Activated T-cell treated with anti-CD3 and anti-CD28 coated beads for 1 hour (primary cell): ENCODE measurements around the gene ARHGAP18.

Experiments
- DNase-seq: peaks from one replicate; pipeline ENCODE4 v3.0.0-alpha.2; 2020; ENCODE audit warnings: low read depth

The ARHGAP18 gene, protein sequence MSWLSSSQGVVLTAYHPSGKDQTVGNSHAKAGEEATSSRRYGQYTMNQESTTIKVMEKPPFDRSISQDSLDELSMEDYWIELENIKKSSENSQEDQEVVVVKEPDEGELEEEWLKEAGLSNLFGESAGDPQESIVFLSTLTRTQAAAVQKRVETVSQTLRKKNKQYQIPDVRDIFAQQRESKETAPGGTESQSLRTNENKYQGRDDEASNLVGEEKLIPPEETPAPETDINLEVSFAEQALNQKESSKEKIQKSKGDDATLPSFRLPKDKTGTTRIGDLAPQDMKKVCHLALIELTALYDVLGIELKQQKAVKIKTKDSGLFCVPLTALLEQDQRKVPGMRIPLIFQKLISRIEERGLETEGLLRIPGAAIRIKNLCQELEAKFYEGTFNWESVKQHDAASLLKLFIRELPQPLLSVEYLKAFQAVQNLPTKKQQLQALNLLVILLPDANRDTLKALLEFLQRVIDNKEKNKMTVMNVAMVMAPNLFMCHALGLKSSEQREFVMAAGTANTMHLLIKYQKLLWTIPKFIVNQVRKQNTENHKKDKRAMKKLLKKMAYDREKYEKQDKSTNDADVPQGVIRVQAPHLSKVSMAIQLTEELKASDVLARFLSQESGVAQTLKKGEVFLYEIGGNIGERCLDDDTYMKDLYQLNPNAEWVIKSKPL

DNA sequence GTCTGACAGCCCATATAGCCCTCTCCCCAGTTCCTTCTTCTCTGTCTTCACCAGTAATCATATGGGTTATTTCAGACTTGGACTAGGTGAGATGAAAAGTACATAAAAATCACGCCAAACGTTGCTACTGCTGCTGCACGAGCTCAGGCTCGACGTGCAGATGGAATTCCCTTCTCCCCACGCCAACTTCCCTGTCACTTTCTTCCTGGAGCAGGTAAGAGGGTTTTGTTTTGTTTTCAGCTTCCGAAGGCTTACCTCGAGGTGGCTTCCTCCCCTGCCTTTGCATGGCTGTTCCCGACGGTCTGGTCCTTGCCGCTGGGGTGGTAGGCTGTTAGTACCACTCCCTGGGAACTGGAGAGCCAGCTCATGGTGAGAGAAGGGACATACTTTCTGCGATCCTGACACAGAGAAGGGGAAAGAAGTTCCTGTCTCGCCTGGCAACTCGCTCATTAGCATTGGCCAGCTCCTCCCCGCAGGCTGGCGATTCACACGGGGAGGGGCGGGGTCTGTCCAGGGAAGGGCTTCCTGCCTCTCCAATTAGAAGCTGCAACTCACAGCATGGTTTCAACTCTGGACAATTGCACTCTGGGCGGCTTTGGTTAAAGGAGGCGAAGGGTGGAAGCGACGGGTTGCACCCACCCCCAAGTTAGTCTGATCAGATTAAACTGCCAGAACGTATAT lies at the start of gene ARHGAP18:
Gene ARHGAP18 (minus strand): TSS at position 409 of the 681 bp plus-strand sequence. CDS start 41 bp downstream, at position 368.
- DNase-seq = peak; percentile 58

DNA sequence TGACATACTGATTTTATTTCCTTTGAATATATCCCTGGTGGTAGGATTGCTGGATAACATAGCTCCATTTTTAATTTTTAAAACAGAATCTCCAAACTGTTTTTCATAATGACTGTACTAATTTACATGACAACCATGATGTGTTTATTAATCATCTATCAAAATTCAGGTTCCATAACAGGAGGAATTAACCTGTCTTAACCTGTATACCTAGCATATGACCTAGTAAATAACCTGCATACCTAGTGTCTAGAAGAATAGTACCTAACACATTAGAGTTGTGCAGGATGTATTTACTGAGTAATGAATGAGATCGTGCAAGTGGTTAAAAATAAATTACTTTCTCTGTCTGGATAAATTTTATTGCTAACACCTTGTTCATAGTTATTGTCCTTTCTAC lies 45.8 kb upstream of the ARHGAP18 start:
- DNase-seq = no peak

DNA sequence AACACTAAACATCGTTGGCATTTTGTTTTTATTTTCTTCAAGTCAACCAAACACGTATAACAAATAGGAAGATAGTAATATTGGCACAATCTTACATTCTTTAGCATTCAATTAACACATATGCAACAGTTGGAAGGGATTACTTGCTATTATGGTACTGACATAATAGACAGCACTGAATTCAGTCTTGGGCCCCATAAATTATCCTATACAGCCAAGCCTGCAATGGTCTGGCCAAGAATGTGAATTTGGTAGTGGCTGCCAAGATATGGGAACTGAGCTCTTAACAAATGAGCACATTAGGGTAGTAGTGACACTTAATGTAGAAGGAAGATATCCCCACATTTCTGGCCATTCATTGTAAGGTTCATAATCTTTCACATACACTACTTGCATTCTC lies 44.8 kb upstream of the ARHGAP18 start:
- DNase-seq = no peak

DNA sequence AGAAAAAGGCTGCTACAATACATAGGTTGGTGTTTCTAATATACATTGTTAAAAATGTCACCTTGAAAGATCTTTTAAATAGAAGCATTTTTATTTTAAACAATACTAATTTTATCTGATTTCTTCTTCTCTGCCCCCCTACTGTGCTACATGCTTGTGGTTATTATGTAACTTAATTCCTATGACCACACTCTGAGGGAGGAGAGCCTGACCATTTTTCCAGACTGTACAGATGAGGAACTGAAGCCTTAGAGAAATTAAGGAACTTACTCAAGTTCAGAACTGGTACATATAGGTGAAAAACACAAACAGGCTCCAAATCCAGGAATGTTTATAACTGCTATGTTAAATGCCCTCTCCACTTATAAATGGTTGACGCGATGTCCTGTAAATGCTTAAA lies 43.4 kb upstream of the ARHGAP18 start:
- DNase-seq = no peak

DNA sequence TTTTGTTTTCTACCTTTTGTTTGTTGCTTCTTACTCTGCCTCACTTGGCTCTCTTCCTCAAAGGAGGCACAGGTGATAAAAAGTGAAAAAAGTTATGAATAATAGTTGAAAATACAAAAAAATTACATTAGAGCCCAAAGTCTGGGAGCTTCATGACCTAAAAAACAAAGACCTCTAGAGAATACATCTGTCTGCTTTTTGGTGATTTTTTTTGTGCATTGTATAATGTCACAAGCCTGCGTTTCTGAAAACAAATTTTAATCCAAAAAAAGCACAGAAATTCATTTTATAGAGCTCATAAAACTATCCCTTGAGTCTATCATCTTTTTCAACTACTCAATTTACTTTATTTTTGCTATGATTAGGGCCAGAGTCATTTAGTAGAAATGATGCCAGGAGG lies 41.4 kb upstream of the ARHGAP18 start:
- no peak for DNase-seq

DNA sequence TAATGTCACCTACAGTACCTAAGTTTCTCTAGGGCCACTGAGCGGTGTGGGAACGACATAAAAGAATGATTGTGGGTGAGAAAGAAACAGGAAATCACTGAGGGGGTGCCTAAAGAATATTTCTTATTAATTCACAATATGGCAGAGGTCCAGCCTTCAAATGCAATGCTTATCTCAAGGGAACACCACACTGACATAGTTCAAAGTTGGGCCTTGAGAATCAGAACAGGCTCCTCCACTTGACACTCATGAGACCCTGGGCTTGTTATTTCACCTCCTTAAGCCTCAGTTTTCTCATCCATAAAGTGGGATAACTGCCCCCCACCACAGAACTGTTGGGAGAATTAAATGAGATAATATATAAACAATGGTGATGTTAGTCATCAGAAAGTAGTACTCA lies 40.4 kb upstream of the ARHGAP18 start:
- DNase-seq = no peak

DNA sequence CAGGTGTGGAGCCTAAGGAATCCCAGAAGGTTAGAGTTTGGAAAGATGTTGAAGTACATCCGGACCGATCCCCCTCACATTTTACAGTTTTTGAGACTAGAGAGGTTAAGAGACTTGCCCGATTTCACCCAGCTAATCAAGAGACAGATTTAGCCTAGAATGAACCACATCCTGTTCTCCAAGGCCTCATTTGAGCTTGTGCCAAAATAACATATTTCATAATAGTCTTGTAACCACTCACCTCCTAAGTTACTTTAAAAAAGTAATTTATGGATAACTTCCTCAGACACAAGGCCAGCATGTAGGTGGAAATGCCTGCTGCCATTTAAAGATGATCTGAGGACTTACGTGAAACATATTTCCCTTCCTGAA lies 39.8 kb upstream of the ARHGAP18 start:
- no peak for DNase-seq

DNA sequence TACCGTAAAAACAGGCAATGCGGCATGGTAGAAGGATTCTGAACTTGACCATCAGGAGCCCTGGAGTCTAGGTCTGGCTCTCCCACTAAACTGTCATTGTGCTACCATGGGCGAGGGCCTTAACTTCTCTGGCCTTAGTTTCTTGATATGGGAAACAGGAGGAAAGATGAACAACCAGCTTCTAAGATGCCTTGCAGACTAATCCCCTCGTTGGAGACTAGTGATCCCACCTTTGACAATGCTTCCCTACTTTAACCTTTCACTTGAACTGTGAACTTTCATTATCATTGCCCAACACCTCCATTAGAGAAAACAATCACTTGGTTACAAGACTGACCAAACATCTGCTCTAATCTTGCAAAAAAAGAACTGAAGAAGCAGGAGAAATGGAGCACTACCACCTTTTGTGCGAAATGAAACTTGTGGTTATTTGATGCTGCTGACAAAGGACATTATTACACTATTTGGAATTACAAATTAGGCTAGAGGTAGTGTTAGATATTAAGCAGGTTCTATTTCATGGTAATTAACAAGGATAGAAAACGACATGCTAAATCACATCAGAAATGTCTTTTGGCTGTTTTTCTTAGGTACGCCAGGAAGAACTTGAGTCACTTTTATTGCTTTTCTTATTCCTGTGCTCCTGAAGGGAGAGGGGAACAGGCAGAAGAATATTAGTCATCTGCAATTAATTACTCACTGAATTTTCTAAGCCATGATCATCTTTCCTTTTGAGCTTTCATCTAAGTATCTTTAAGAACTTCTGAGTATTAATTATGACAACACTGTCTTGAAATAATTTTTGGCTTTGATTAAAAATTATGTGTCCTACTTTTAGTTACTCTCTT lies 39.1 kb upstream of the ARHGAP18 start:
- no peak for DNase-seq

DNA sequence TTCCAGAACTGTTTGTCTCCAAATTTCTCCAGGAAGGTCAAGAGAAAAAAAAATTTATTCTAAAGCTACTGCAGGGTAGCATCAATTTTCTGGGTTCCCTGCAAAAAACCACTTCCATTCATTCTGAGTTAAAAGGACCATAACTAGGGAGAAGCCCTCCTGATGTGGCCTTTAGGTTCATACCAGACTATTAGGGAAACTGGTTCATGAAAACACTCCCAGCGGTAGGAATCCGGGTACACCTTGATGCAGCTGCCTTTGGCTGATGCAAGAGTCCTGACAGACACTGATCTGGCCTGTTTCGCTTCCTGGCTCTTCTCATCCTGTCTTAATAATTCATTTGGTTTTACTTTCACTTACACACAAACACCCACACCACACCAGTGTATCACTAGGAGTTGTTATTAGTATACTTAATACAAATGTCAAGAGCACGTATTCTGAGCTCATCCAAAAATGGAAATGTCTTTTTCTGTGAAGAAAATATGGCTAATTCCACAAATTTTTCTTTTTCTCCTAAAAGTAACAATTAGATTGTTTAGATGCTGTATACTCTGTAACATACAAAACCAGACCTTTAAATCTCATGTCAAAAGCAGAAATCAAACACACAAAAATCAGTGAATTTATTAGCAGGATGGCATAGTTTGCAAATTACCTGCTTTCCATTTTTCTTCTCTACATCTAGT lies 38.4 kb upstream of the ARHGAP18 start:
- DNase-seq = peak; percentile 25

DNA sequence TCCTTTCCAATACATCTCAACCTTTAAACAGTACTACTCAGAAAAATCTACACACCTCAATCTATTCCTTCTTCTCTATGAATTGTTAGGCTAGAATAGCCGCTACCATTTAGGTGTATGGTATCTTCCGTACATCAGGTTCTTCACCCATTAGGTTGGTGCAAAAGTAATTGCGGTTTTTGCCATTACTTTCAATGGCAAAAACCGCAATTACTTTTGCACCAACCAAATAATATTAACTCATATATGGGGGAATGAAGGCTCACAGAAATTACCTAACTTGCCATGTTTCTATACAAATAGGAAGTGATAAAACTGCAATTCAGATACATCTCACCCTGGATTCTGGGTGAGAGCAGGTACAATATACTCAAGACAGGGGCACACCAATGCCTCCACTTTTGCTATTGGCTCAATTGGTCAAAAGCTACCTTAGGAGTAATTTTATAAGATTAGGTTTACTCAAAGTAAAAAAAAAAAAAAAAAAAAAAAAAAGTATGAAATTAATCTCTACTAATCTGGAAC lies 37.7 kb upstream of the ARHGAP18 start:
- DNase-seq = no peak

DNA sequence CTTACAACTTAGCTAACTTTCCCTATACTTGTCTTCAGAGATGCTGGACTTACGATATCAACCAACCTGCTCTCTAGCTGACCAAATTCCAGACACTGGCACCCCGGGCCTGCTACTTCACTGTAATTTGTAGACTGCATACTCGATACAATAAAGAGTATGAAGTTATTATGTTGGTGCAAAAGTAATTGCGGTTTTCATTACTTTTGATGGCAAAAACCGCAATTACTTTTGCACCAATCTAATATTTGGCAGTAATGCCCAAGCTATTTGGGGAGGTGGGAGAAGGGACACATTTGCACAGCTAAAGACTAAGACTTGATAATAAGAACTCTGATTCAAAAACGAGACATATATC lies 34.9 kb upstream of the ARHGAP18 start:
- DNase-seq = no peak

DNA sequence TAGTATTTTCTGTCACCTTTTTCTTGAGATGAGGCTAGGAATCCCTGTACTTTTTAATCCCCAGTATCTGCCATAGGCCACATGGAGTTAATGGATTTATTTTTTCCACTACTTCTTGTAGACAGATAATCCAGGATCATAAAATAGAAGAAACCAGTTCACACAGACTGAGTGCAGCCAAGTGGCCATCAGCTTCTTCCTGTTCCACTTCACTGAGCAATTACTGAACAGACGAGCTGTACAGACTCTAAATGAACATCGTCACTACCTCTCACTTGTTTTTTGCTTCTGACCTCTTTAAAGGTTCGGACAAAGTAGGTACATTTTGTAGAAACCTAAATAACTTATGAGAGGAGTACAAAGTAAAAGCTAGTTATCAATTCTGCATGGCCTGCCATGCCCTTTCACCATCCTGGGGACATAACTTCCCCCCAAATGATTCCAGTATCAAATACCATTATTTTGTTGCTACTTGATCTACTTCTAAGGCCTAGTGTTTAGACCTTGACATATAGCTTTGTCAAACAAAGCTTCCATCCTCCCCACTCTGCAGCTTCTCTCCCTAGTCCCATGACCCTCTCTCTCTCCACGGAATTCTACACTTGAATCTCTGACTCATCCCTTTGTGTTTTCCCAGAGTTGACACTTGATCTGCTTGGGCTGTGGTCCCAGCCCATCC lies 34.4 kb upstream of the ARHGAP18 start:
- DNase-seq = no peak

DNA sequence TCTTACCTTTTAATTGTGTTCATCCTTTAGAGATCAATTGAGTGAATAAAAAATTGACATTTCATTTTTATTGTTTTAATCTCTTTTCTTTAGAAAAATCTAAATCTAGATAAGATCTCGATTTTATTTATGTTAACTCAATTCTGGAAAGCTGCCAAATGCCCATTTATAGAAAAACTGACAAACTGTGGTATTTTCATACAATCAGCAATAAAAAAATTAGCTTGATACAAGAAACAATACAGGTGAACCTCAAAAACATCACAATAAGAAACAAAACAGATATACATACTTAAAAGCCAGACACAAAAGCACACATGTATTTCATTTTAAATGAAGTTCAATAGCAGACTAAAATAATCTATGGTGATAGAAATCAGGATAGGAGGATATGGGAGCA lies 30.0 kb upstream of the ARHGAP18 start:
- DNase-seq = no peak

DNA sequence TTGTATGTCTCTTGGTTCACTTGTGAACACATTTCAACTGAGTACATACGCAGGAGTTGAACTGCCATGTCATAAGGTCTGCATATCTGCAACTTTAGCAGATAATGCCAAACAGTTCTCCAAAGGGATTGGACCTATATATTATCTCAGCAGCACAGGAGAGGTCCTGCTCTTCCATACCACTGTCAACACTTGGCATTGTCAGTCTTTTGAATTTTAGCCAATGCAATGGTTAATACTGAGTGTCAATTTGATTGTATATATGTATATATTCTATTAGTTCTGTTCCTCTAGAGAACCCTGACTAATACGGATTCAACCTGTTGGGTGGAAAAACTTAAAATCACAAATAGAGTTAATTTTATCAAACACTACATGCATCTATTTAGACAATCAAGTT lies 26.1 kb upstream of the ARHGAP18 start:
- DNase-seq = no peak

DNA sequence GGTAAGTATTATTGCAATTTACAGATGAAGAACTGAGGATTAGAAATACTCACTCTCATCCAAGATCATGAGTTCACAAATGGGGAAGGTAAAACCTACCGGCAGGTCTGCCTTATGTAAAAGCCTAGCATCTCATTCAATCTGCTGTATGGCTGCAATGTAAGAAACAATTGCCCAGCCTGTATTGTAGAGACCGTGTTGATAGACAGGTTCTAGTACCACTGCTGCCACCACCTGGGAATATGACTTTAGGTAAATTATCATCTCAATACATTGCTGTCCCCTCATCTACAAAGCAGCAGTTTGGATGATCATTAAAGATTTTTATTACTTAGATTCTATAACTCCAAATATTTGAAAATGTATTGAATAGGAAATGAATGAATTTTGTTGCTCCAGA lies 23.3 kb upstream of the ARHGAP18 start:
- no peak for DNase-seq

DNA sequence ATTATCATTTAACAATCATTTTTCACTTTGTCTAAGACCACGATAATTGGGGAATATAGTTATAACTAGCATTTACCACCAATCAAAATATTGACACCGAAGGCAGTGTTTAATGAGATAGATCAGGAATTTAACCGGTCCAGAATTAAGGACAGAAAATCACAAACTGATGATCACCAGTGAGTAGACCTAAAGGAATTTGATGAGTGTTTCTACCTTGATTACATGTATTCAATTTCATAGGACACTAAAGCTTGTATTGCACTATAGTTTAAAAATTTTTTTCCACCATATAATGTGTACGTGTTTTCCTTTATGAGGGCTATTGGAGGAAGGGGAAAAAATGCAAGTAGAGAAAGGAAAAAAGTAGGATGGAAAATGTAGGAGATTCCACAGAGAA lies 22.6 kb upstream of the ARHGAP18 start:
- DNase-seq = no peak

DNA sequence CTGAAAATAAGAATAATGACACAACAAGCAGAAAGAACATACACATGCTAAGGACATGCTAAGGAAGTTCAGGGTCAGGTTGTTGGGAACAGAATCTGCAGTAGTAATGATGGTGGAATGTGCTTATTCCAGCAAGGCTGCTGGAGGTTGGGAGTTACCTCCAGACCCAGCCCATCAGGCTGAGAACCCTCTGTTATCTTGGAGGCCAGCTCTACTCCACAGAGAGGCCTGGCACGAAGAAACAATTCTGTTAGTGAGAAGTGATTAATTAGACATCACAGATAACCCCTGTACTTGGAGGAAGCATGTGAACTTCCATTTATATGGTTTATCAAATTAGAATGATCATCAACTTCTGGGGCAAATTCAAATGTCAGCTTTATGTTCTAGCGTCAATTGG lies 22.1 kb upstream of the ARHGAP18 start:
- no peak for DNase-seq

DNA sequence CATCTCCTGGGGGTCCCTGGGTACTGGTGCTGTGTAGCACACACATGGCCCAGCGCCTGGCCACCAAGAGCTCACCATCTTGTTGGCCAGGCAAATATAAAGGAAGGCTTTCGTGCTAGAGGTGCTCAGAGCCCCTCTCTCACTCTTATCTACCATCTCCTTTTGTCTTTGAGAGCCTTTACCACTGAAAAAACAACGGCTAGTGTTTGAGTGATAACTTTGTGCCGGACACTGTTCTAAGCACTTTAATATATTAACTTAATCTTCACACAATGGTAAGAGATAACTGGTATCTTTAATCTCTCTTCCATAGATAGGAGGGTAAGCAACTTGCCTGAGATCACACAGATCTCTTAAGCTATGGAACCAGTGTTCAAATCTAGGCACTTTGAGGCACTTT lies 21.5 kb upstream of the ARHGAP18 start:
- DNase-seq = no peak

DNA sequence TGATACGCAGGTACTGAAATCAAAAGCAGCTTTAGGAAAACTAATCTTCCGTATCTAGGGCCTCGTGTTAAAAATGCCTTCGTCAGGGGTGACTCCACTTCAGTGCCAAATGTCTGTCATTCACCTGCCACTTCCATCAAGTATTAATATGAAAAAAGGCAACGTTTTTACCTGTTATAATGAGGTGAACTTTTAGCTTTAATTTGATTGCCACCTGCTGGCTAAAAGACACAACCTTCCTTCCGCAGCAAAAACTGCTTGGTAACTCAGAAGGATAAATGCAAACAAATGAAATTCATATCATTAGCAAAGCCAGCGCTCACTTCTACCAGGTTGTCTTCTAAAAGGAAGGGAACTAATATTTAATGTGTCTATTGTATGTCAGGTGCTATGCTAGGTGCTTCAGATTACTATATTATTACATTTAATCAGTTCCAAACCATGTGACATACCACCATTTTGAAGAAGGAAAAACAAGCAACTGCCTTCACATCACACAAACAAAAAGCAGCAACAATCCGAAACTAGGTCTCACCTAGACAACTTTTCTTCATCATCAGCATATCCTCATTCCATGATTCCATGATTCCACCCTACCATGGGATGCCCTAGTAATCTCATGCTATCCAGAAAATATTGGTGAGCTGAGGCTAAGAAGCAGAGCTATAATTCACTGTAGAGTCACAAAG lies 20.6 kb upstream of the ARHGAP18 start:
- DNase-seq = no peak

DNA sequence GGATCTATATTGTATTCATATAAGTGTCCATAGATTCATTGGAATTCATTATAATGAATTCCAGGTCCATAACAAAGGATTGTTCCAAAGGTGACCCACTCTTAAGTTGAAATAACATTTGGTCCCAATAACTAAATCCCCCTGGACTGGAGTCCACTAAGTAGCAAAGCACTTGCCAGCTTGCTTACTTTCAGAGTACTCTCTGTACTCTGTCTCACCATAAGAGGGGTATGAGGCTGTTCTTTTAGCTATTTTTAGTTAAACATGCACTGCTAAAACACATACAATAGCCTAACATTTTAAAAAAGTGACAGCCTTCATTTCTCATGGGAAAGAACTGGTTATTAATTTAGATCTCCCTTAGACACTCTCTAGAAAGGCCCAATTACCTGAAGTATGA lies 16.7 kb upstream of the ARHGAP18 start:
- no peak for DNase-seq
